NCI-H510A (cell line): ENCODE data around the gene NPAS3.

ENCODE experiments used
- DNase-seq: peaks from one replicate; lab custom pipeline; 2025; lab: John Stamatoyannopoulos, UW

Gene NPAS3

GRCh38 chr14:33480887-33481184, 542.2 kb downstream of the NPAS3 start:
- DNase-seq, result no peak

- no peak for DNase-seq
These were observed 544.4 kb downstream of the NPAS3 start for GRCh38 chr14:33483110-33483509.

- no peak for DNase-seq
These were observed 544.9 kb downstream of the NPAS3 start for GRCh38 chr14:33483541-33483940.

- no peak for DNase-seq
These were observed 545.6 kb downstream of the NPAS3 start for GRCh38 chr14:33484264-33484663.

GRCh38 chr14:33486332-33486890, 547.7 kb downstream of the NPAS3 start:
- no peak for DNase-seq

GRCh38 chr14:33488582-33488981, 549.9 kb downstream of the NPAS3 start:
- DNase-seq, result no peak

- DNase-seq, result no peak
These were observed 551.9 kb downstream of the NPAS3 start for GRCh38 chr14:33490555-33490954.

- no peak for DNase-seq
These were observed 552.4 kb downstream of the NPAS3 start for GRCh38 chr14:33491112-33491511.

GRCh38 chr14:33492491-33492890, 553.8 kb downstream of the NPAS3 start:
- DNase-seq, result no peak

GRCh38 chr14:33493266-33493665, 554.6 kb downstream of the NPAS3 start:
- DNase-seq, result no peak

- DNase-seq, result no peak
These were observed 555.3 kb downstream of the NPAS3 start for GRCh38 chr14:33493990-33494389.

- no peak for DNase-seq
These were observed 561.0 kb downstream of the NPAS3 start for GRCh38 chr14:33499687-33500086.

GRCh38 chr14:33504246-33505099, 565.8 kb downstream of the NPAS3 start:
- no peak for DNase-seq

- DNase-seq, result no peak
These were observed 566.7 kb downstream of the NPAS3 start for GRCh38 chr14:33505266-33505962.

- no peak for DNase-seq
These were observed 567.3 kb downstream of the NPAS3 start for GRCh38 chr14:33505963-33506329.

- no peak for DNase-seq
These were observed 569.7 kb downstream of the NPAS3 start for GRCh38 chr14:33508126-33509062.

- no peak for DNase-seq
These were observed 570.8 kb downstream of the NPAS3 start for GRCh38 chr14:33509454-33509853.

- DNase-seq, result no peak
These were observed 571.4 kb downstream of the NPAS3 start for GRCh38 chr14:33510063-33510481.

- no peak for DNase-seq
These were observed 572.3 kb downstream of the NPAS3 start for GRCh38 chr14:33510991-33511390.

GRCh38 chr14:33511851-33512640, 573.4 kb downstream of the NPAS3 start:
- no peak for DNase-seq

- no peak for DNase-seq
These were observed 576.8 kb downstream of the NPAS3 start for GRCh38 chr14:33515441-33515840.
